T-helper 2 cell treated with Interferon-gamma antibody and Interleukin-4, amounts not matched to agents 5 μg/mL and 100 μg/mL, for 36 hours (primary cell): ENCODE measurements around the gene ANKRD11.

Experiments used
- DNase-seq: peaks from one replicate; pipeline ENCODE4 v3.0.0; 2021; ENCODE audit warnings: low spot score
- H3K27ac Mint-ChIP-seq: one replicate; pipeline ENCODE4 v1.8.0; 2021; ENCODE audit warnings: mild to moderate bottlenecking, mixed read lengths
- H3K27me3 Mint-ChIP-seq: one replicate; pipeline ENCODE4 v1.8.0; 2021; ENCODE audit warnings: low read depth, mixed read lengths
- H3K36me3 Mint-ChIP-seq: one replicate; pipeline ENCODE4 v1.8.0; 2021; ENCODE audit warnings: low read depth, mixed read lengths
- H3K4me1 Mint-ChIP-seq: one replicate; pipeline ENCODE4 v1.8.0; 2021; ENCODE audit warnings: low read depth, mixed read lengths
- H3K4me3 Mint-ChIP-seq: one replicate; pipeline ENCODE4 v1.8.0; 2022; ENCODE audit warnings: mild to moderate bottlenecking, moderate library complexity, mixed read lengths
- H3K9me3 Mint-ChIP-seq: one replicate; pipeline ENCODE4 v1.8.0; 2021; ENCODE audit warnings: mixed read lengths

Gene ANKRD11

DNA sequence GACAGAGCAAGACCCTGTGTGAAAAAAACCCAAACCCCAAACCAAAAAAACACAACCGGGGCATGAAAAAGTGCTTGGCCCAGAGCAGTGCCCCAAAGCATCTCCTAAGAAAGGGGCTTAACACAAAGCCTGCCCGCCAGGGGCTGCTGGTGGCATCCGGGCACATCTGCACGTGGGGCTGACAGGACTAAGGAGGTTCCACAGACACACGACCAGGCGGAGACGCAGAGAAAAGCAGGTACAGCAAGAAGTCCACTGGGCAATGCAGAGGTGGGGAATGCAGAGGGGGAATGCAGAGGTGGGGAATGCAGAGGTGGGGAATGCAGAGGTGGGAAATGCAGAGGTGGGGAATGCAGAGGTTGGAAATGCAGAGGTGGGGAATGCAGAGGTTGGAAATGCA lies 163.6 kb downstream of the ANKRD11 start:
- peaks cover 18% of the 10 kb centered on the region for H3K36me3 Mint-ChIP-seq
- H3K27me3 Mint-ChIP-seq: no peaks in the 10 kb centered on the region
- no peak for DNase-seq
- H3K4me1 Mint-ChIP-seq: peaks cover 66% of the 10 kb centered on the region
- no peaks in the 10 kb centered on the region for H3K9me3 Mint-ChIP-seq
- peak overlapping the region; percentile 73 for H3K27ac Mint-ChIP-seq
- H3K4me3 Mint-ChIP-seq: no peak overlapping the region

- Mint-ChIP-seq H3K27ac (peak overlapping the region; percentile 81), H3K9me3 (no peaks in the 10 kb centered on the region), H3K4me1 (peaks cover 63% of the 10 kb centered on the region), H3K36me3 (peaks cover 18% of the 10 kb centered on the region), H3K4me3 (peak overlapping the region; percentile 58), H3K27me3 (no peaks in the 10 kb centered on the region)
- no peak for DNase-seq
Measured at GRCh38 chr16:89325861-89326471, 164.4 kb downstream of the ANKRD11 start.

DNA sequence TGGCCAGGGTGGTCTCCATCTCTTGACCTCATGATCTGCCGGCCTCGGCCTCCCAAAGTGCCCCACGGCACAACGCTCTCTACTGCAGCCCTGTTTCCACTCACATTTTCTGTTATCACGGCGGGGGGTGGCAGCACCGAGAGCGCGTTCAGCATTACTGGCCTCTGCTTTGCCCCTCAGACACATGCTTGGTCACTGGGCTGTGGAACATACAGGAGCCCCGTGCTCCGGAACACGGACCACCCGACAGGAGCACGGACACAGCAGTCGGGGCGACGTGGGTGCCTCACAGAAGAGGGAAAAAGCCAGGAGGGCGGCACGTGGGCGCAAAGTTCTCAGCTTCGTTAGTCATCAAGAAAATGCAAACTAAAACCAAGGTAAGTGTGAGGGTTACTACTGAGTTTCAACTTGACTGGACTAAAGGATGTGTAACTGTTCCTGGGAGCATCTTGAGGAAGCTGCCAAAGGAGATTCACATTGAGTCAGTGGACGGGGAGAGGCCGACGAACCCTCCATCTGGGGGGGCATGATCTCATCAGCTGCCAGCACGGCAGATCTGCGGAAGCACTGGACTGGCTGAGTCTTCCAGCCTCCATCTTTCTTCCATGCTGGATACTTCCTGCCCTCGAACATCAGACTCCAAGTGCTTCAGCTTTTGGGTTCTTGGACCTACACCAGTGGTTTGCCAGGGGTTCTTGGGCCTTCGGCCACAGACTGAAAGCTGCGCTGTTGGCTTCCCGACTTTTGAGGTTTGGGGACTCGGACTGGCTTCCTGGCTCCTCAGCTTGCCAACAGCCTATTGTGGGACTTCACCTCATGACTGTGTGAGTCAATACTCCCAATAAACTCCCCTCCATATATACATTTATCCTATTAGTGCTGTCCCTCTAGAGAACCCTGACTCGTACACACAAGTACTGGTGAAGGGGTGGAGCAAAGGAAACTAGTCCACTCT lies 166.0 kb downstream of the ANKRD11 start:
- Mint-ChIP-seq H3K4me1 (peaks cover 73% of the 10 kb centered on the region), H3K36me3 (peaks cover 18% of the 10 kb centered on the region), H3K4me3 (peak overlapping the region; percentile 46), H3K9me3 (no peaks in the 10 kb centered on the region), H3K27me3 (no peaks in the 10 kb centered on the region), H3K27ac (peak overlapping the region; percentile 69)
- DNase-seq: peak; percentile 77

- no peaks in the 10 kb centered on the region for H3K27me3 Mint-ChIP-seq
- peaks cover 78% of the 10 kb centered on the region for H3K4me1 Mint-ChIP-seq
- H3K27ac Mint-ChIP-seq: peak overlapping the region; percentile 78
- H3K9me3 Mint-ChIP-seq: no peaks in the 10 kb centered on the region
- peak overlapping the region; percentile 24 for H3K4me3 Mint-ChIP-seq
- no peak for DNase-seq
- peaks cover 23% of the 10 kb centered on the region for H3K36me3 Mint-ChIP-seq
Measured at GRCh38 chr16:89323120-89323960, 167.0 kb downstream of the ANKRD11 start.

- DNase-seq: no peak
- peak overlapping the region; percentile 80 for H3K27ac Mint-ChIP-seq
- no peaks in the 10 kb centered on the region for H3K9me3 Mint-ChIP-seq
- peaks cover 22% of the 10 kb centered on the region for H3K36me3 Mint-ChIP-seq
- H3K4me1 Mint-ChIP-seq: peaks cover 82% of the 10 kb centered on the region
- no peaks in the 10 kb centered on the region for H3K27me3 Mint-ChIP-seq
- H3K4me3 Mint-ChIP-seq: peak overlapping the region; percentile 69
Measured at GRCh38 chr16:89322321-89323119, 167.8 kb downstream of the ANKRD11 start.

DNA sequence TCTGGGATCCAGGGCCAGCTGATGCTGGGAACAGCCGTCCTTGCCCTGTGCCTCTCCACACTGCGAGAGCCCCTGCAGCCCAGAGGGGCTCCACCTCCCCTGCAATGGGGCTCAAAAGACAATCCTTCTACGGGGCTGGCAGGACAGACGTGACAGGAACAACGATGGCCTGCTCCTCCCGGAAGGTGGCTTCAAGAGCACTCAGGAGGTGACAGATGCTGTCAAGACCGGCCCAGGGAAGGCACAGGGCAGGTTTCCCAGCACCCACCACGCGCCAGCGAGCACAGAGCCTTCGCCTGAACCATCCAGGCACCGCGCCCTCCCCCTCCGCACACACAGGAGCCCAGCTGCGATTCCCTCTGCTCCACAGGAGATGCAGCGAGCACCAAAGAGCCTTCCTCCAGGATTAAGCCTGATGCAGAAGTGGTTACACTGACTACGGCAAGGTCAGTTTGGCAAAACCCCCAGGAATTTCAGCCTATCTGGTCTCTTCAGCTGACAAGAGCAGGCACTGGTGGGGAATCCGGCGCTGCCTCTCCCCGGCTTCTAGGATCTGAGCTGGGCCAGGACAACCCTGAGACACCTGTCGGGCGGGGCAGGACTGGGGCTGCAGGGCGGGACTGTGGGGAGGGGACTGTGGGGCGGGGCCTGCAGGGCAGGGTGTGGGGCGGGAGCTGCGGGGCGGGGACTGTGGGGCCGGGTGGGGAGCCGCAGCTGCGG lies 169.4 kb downstream of the ANKRD11 start:
- peaks cover 84% of the 10 kb centered on the region for H3K4me1 Mint-ChIP-seq
- peaks cover 31% of the 10 kb centered on the region for H3K36me3 Mint-ChIP-seq
- H3K27me3 Mint-ChIP-seq: no peaks in the 10 kb centered on the region
- DNase-seq: no peak
- no peaks in the 10 kb centered on the region for H3K9me3 Mint-ChIP-seq
- H3K4me3 Mint-ChIP-seq: no peak overlapping the region
- peak overlapping the region; percentile 62 for H3K27ac Mint-ChIP-seq

GRCh38 chr16:89319886-89320781 lies 170.2 kb downstream of the ANKRD11 start:
- peak; percentile 60 for DNase-seq
- Mint-ChIP-seq H3K9me3 (no peaks in the 10 kb centered on the region), H3K4me3 (peak overlapping the region; percentile 64), H3K27ac (peak overlapping the region; percentile 63), H3K36me3 (peaks cover 34% of the 10 kb centered on the region), H3K4me1 (peaks cover 84% of the 10 kb centered on the region), H3K27me3 (no peaks in the 10 kb centered on the region)

GRCh38 chr16:89319631-89319885 lies 170.8 kb downstream of the ANKRD11 start:
- Mint-ChIP-seq H3K36me3 (peaks cover 35% of the 10 kb centered on the region), H3K27me3 (no peaks in the 10 kb centered on the region), H3K4me1 (peaks cover 84% of the 10 kb centered on the region), H3K9me3 (no peaks in the 10 kb centered on the region), H3K4me3 (no peak overlapping the region), H3K27ac (peak overlapping the region; percentile 63)
- no peak for DNase-seq

GRCh38 chr16:89318871-89319630 lies 171.3 kb downstream of the ANKRD11 start:
- DNase-seq: no peak
- Mint-ChIP-seq H3K4me3 (peak overlapping the region; percentile 62), H3K9me3 (no peaks in the 10 kb centered on the region), H3K36me3 (peaks cover 36% of the 10 kb centered on the region), H3K27me3 (no peaks in the 10 kb centered on the region), H3K4me1 (peaks cover 84% of the 10 kb centered on the region), H3K27ac (peak overlapping the region; percentile 80)

- no peak for DNase-seq
- Mint-ChIP-seq H3K27me3 (no peaks in the 10 kb centered on the region), H3K36me3 (peaks cover 40% of the 10 kb centered on the region), H3K4me1 (peaks cover 83% of the 10 kb centered on the region), H3K4me3 (peak overlapping the region; percentile 62), H3K9me3 (no peaks in the 10 kb centered on the region), H3K27ac (peak overlapping the region; percentile 80)
Measured at GRCh38 chr16:89318430-89318758, 172.0 kb downstream of the ANKRD11 start.

DNA sequence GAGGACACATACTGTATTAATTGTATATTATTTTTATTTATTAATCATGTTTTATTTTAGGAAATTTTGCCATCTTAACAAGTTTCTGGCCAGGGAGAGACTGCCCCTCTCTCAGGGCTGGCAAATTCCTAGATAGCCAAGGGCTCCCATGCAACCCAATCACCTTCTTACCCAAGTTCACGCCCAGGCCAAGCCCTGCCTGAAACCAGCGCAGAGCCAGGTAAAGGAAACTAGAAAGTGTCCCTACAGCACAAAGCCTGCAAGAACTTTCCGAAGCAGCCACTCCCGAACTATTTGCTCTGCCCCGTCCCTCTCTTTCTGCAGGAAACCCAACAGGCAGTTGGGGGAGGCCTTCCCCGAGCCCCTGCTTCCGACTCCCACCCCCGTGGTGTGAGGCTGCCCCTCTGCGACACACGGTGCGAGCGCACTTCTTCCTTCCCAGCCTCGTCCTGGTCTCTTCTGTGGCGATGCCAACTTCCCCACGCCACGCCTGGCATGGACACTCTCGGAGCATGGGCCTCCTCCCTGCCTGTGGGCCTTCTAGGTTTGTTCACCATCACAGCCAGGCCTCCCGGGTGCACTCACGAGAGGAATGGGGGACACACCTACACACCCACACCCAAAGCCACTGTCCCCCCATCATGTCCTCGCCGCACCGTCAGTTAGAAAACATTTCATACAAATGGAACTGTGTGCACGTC lies 172.5 kb downstream of the ANKRD11 start:
- peaks cover 38% of the 10 kb centered on the region for H3K36me3 Mint-ChIP-seq
- peaks cover 81% of the 10 kb centered on the region for H3K4me1 Mint-ChIP-seq
- no peak for DNase-seq
- H3K9me3 Mint-ChIP-seq: no peaks in the 10 kb centered on the region
- no peaks in the 10 kb centered on the region for H3K27me3 Mint-ChIP-seq
- peak overlapping the region; percentile 99 for H3K27ac Mint-ChIP-seq
- peak overlapping the region; percentile 62 for H3K4me3 Mint-ChIP-seq
